ENCODE results near the gene GNAS.

Gene GNAS

DNA sequence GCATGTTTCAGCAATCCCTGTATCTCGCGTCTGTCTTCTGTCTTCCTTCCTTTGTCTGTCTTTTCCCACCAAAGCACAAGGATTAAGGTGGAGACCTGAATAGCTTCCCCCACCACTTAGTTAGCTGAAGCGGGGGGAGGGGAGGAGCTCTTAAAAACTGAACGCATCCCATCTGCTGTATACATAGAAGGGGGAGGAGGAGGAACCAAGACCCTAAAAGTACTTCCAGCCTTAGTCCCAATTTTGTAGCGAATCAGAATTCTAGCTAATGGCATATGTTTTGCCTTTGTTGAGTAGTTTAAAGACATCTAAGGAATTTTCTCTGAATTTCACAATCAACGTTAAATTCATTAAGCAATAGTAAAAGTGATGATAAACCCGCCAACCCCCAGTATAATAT, 47.9 kb downstream of the GNAS start:
- DNase-seq, result no peak

DNA sequence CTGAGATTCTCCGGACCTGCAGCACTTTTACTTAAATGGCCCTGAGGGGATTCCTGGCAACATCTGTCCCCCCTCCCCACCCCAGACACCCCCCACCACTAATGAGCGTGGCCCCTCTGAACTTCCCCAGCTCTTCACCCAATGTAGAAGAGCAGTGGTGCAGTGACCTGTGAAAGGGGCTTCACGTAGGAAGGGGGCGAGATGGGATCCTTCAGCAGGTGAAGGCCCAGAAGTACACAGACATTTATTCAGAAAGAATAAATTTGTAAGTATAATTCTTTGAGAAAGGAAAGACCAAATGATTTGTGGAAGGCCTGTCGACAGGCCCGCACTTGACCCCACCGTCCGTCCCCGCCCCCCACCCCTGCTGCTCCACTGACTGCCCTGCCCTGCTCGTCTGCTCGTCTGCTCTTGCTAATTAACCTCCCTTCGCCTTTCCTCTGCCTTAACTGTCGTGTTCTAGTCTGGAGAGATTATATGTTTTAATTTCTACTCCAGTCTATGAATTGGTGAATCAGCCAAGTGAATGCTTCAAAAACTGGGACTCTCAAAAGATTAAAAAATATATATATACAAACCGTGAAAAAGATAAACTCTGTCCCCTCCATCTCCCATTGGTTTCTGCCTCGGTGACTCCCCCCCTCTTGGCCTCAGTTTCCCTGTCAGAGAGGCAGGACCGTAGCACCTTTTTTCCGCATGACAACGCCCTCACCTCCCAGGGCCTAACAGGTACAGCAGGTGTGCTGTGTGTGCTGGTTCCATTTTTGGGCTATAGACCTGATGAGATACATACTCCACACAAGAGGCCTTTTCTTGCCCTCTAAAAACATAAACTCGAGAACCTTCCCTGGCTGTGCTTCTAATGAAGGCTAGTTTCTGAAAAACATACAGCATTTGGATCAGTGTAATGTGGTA, 49.2 kb downstream of the GNAS start:
- DNase-seq, result no peak

DNA sequence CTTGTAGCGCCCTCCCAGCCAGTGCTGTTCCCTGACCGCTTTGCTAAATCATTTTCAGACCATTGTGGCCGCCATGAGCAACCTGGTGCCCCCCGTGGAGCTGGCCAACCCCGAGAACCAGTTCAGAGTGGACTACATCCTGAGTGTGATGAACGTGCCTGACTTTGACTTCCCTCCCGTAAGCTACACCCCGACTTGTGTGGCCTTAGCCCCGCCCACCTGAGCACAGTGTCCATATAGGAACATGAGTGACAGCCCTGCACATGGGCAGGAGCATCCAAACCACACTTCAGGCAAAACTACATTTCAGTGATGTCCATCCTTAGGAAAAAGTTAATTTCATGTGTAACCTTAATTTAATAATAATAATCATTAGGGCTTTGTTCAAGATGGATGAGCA, 51.1 kb downstream of the GNAS start:
- DNase-seq, result no peak

DNA sequence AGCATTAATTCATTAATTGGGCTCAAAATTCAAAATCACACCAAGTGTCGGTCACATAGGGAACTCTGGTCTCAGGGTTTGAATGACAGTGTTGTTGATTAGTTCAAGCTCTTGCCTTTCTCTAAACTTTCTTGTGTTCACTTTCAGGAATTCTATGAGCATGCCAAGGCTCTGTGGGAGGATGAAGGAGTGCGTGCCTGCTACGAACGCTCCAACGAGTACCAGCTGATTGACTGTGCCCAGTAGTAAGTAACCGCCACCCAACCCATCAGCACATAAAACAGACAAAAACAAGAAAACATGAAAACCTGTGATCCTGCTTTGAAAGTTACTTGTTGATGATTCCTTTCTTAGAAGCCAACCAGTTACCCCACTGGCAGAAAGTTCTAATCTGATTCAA, 52.7 kb downstream of the GNAS start:
- DNase-seq, result no peak

GRCh38 chr20:58906111-58906510, 53.6 kb downstream of the GNAS start:
- DNase-seq, result no peak

DNA sequence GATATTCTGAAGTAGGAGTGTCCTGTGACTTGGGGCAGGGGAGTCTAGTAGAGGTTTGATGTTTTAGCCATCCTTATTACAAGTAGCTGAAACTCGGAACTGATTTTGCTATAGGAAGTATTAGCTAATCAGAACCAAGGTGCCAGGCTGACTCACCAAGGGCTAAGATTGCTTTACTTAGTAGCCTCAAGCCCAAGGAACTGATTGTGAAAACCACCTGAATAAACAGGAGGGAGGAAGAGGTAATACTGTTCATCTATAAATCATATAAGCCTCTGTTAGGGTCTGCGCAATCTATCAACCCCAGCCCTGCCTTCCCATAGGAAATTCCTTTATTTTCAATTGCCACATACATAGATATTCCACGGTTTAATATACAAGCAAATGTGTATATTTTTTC, 54.4 kb downstream of the GNAS start:
- DNase-seq, result no peak

- no peak for DNase-seq
These were observed 55.0 kb downstream of the GNAS start for GRCh38 chr20:58907320-58908137.

- no peak for DNase-seq
These were observed 55.7 kb downstream of the GNAS start for GRCh38 chr20:58908221-58908620.

- DNase-seq, result no peak
These were observed 56.4 kb downstream of the GNAS start for GRCh38 chr20:58908941-58909340.

GRCh38 chr20:58909585-58909984, 57.1 kb downstream of the GNAS start:
- DNase-seq, result no peak

DNA sequence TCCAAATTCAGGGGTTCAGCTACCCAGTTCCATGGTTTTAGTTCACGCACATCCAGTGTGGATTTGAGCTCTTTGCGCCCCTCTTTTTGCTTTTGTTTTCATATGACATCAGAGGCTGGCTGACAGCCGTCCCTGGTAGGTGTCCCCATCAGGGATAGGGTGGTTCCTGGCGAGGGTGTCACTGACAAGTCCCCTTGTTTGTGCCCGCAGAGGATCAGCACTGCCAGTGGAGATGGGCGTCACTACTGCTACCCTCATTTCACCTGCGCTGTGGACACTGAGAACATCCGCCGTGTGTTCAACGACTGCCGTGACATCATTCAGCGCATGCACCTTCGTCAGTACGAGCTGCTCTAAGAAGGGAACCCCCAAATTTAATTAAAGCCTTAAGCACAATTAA, 58.0 kb downstream of the GNAS start:
- no peak for DNase-seq

DNA sequence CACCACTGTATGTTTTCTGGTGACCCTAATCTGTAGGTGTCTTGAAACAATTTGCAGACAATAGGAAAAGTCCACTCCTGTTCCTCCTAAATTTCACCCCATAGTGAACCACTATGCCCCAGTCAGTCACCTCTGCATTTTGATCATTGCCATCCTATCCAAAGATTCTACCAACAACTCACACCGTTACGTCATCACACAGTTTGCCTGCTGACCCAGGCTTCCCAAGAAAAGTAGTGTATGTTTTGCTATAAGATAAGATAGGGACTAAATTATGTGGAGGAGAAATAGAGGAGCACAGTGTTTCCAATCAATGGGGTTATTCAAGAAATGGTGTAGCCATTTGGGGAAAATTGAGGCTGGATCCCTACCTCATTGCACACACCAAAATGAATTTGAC, 58.8 kb downstream of the GNAS start:
- no peak for DNase-seq

GRCh38 chr20:58911970-58912369, 59.5 kb downstream of the GNAS start:
- DNase-seq, result no peak

DNA sequence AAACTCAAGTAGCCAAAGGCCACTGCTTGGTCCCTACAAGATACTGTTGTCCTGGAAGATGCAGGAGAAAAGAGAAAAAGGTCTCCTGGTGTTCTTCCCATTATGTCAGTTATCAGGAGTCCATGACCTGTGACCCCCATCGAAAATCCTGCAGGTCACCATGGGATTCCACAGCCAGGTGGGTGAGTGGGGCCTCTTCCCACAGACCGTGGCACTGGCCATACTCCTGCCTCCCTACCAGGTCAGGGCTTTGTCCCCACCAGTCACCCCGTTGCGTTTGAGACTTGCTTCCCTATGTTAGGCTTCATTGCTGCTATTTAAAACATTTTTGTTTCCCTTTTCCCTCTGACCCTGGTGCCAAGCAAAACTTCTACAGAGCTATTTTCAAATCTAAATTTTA, 60.6 kb downstream of the GNAS start:
- no peak for DNase-seq

DNA sequence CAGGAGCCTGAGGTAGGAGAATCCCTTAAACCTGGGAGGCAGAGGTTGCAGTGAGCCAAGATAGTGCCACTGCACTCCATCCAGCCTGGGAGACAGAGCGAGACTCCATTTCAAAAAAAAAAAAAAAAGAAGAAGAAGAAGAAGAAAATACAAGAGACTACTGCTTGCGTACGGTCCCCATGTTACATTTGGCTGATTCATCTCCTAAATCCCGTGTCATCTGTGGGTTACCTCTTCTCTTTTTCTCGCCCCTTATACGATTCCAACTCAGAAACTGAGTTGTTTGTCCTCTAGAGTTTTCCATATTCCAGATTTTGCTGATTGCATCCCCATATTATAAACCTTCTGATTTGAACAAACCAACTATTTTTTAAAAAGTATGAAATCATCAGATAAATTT, 66.1 kb downstream of the GNAS start:
- no peak for DNase-seq

DNA sequence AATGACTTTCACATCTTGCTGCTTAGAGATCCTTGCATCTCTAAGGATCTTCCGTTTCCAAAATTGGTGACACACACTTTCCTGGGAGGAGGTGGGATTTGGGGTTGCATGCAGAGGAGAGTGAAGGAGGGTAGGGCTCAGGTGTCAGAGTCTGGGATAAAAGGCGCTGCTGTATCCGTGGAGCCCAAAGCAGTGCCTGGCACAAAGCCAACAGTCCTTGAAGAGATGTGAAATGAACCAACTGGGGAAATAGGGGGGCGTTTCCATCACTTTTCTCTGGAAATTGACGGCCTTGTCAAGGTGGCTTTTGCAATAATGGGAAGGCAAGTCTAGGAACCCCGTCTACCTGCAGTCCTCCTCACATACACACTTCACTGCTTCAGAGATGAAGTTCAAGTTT, 69.0 kb downstream of the GNAS start:
- no peak for DNase-seq

GRCh38 chr20:58922036-58922435, 69.5 kb downstream of the GNAS start:
- DNase-seq, result no peak

DNA sequence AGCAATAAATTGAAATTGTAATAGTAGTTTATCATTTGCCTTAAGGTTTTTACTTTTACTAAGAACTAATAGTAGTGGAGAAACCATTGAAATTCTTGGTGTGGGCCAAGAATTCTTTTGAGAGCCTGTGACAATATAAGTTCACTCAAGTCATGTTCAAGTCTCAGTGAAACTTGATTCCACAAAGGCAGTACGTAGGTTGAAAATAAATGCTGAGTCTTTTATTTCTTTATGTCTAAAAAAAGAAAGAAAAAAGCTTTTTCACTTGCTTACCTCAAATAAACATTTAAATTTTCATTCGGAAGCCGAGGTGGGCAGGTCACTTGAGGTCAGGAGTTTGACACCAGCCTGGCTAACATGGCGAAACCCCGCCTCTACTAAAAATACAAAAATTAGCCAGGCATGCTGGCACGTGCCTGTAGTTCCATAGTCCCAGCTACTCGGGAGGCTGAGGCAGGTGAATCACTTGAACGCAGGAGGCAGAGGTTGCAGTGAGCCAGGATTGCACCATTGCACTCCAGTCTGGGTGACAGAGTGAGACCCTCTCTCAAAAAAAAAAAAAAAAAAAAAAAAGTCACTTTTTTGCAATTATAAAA, 70.7 kb downstream of the GNAS start:
- no peak for DNase-seq

DNA sequence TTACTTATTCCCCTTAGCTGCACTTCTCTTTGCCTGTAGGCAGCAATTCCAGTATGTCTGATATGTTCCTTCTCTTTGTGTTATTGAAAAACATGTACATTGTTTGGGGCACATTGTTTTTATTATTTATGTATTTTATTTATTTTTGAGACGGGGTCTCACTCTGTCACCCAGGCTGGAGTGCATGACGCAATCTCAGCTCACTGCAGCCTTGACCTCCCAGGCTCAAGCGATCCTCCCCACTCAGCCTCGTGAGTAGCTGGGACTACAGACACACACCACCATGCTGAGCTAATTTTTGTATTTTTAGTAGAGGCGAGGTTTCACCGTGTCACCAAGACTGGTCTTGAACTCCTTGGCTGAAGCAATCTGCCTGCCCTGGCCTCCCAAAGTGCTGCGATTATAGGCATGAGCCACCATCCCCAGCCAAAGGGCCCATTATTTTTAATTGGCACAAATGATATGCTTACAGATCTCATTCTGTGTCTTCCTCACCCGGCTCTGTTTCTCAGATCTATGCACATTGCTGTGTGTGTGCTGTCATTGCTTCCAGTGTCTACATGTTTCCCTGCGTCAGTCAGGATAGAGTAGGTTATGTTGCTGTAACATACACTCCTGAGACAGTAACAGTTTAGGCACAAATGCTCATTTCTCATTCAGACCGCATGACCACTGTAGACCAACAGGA, 74.4 kb downstream of the GNAS start:
- no peak for DNase-seq

GRCh38 chr20:58927490-58928061, 75.1 kb downstream of the GNAS start:
- DNase-seq, result no peak

DNA sequence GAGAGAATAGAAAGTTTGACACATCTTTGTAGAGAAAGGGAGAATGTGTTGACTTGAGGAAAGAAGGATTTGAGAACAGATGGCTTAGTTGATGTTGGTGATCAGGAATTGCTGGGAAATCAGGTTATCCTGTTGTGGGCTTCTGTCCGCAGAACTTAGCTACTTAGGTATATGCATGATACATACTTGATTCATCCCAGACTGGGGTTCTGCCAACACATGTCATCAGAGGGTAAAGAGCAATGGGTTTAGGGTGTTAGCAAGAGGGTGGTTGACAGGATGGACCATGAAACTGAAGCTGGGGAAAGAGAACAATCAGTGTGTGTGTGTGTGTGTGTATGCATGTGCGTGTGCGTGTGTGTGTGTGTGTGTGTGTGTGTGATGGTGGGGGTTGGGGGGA, 78.0 kb downstream of the GNAS start:
- no peak for DNase-seq

- DNase-seq, result no peak
These were observed 79.7 kb downstream of the GNAS start for GRCh38 chr20:58932170-58932569.

DNA sequence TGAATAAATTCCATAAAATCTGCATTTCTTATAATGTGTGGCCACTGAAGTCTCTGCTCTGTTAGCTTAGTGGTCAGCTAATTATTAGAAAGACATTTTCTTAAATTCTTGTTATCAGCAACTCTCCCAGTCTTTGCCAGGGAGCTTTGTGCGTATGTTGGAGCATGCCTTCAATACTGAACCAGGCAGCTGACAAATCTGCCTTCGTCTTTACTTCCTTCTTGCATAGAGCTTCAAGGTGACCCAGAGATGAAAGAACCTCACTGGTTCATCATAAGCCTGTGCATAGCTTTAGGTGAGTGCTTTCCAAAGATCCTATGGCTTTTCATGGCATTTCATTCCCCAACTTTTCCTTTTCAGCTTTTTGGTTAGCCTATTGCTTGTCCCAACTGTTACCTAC, 85.6 kb downstream of the GNAS start:
- no peak for DNase-seq
